Measurements from ENCODE around the gene RNF152. TPM values are rescaled to one million over a fixed set of nuclear protein-coding genes. Genes with fewer than 3 reads are reported as not detected.

RNF152 gene
- total RNA-seq, 1 experiment from 2014 or later: 2.3 TPM

- no peaks in the 10 kb centered on the region for H3K9me3 ChIP-seq (ENCODE audit: control insufficient read depth, low read depth, low read length)
- peak overlapping the region; percentile 90 to 95 (median 94); a peak in 4 of 7 replicates for H3K27ac Mint-ChIP-seq
These were observed 89.4 kb downstream of the RNF152 start for GRCh38 chr18:61803393-61803792.

More at GRCh38 chr18:61803393-61803792, 89.4 kb downstream of the RNF152 start:
- no peak for TF ChIP-seq CTCF (conservative IDR thresholded peaks at IDR 0.05)
- no peak overlapping the region for H3K4me3 Mint-ChIP-seq
- Histone ChIP-seq H4K20me1 (ENCODE audit: control insufficient read depth, insufficient read depth, insufficient read length) (no peaks in the 10 kb centered on the region), H2AFZ (ENCODE audit: low read length) (no peak overlapping the region), H3K4me1 (ENCODE audit: insufficient read depth, low read length) (peaks cover 2% of the 10 kb centered on the region; the same call in 1 of the 2 replicates), H3K14ac (ENCODE audit: insufficient read depth, low read length) (no peak overlapping the region), H3K27me3 (ENCODE audit: insufficient read depth, low read length) (no peaks in the 10 kb centered on the region), H3K9ac (ENCODE audit: extremely low read depth, insufficient read length, low read length) (no peak overlapping the region), H2BK5ac (ENCODE audit: insufficient read length, low read length) (no peak overlapping the region), H2AK5ac (ENCODE audit: insufficient read length, low read length) (no peak overlapping the region), H3K27ac (ENCODE audit: insufficient read length, low read depth, low read length) (no peak overlapping the region), H4K8ac (replicated peaks; ENCODE audit: insufficient read length, low read depth, low read length) (no peak overlapping the region), H2BK15ac (ENCODE audit: low read depth, low read length) (no peak overlapping the region), H4K5ac (ENCODE audit: insufficient read length, low read depth, low read length) (no peak overlapping the region), H4K91ac (ENCODE audit: insufficient read length, low read depth, low read length) (no peak overlapping the region), H3K4me2 (ENCODE audit: insufficient read depth, insufficient read length, low read length) (no peak overlapping the region), H3K56ac (ENCODE audit: insufficient read length, low read depth, low read length) (no peak overlapping the region), H3K23me2 (ENCODE audit: insufficient read length, low read depth, low read length, poor library complexity, severe bottlenecking) (no peaks in the 10 kb centered on the region), H3K79me2 (ENCODE audit: insufficient read depth, low read length) (no peaks in the 10 kb centered on the region), H2BK120ac (ENCODE audit: low read depth, low read length, poor library complexity, severe bottlenecking) (no peak overlapping the region), H3K18ac (ENCODE audit: insufficient read length, low read depth, low read length) (no peak overlapping the region), H3K4ac (ENCODE audit: low read depth, low read length) (no peak overlapping the region), H2BK20ac (ENCODE audit: low read depth, low read length, poor library complexity, severe bottlenecking) (no peak overlapping the region), H3K23ac (ENCODE audit: insufficient read length, low read depth, low read length) (no peak overlapping the region), H3T11ph (ENCODE audit: low read length) (no peak overlapping the region), H3K79me1 (ENCODE audit: insufficient read depth, low read depth, low read length, poor library complexity, severe bottlenecking) (no peaks in the 10 kb centered on the region), H2BK12ac (ENCODE audit: insufficient read length, low read depth, low read length) (no peak overlapping the region)
- DNase-seq: no peak
- peaks cover 35% of the 10 kb centered on the region in 2 experiments for H3K4me1 Mint-ChIP-seq
- no peaks in the 10 kb centered on the region for H3K27me3 Mint-ChIP-seq (ENCODE audit: low read depth)
- H3K9me3 Mint-ChIP-seq: no peaks in the 10 kb centered on the region
- WGBS (ENCODE audit: extremely low coverage, insufficient read length, low lambda C conversion rate): no CpG with 5 or more reads among the region's 2 CpGs
- peaks cover 0 to 13% (median 0%) of the 10 kb centered on the region in 3 experiments; a peak in 3 of 7 replicates for H3K36me3 Mint-ChIP-seq (ENCODE audit: insufficient read depth in 1 of 3, low read depth in 3 of 3)
